ENCODE results near the gene NUDT8. TPM values are rescaled to one million over a fixed set of nuclear protein-coding genes. Genes with fewer than 3 reads are reported as not detected.

NUDT8 gene, protein sequence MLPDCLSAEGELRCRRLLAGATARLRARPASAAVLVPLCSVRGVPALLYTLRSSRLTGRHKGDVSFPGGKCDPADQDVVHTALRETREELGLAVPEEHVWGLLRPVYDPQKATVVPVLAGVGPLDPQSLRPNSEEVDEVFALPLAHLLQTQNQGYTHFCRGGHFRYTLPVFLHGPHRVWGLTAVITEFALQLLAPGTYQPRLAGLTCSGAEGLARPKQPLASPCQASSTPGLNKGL
- 1 to 10 TPM in 2 of 4 donors, not detected in 2; 3.5 to 7.6 TPM for total RNA-seq

GRCh38 chr11:67629386-67630227, at the start of gene NUDT8:
Gene NUDT8 (minus strand): TSS chr11:67629937. CDS start chr11:67629911, 26 bp downstream.
- TF ChIP-seq POLR2A (IDR thresholded peaks at IDR 0.05) (peak; percentile 21 to 62), CTCF (IDR thresholded peaks at IDR 0.05) (peak; percentile 80 to 88 (median 88))
- peak; percentile 79 to 84 for DNase-seq
- Histone ChIP-seq H3K27ac (peak within 1 kb of the TSS; percentile 90 to 99), H3K4me3 (peak within 1 kb of the TSS; percentile 70 to 91), H3K36me3 (no peaks in the 10 kb centered on the region), H3K4me1 (peaks cover 0 to 5% of the 10 kb centered on the region in 2 donors), H3K9me3 (no peaks in the 10 kb centered on the region), H3K27me3 (no peaks in the 10 kb centered on the region)
- intact Hi-C loops (cut with DNase I; ENCODE audit: low total_unique reads): no loop called here

GRCh38 chr11:67675058-67675747, 45.5 kb upstream of the NUDT8 start:
- H3K27me3 ChIP-seq: no peaks in the 10 kb centered on the region
- H3K4me3 ChIP-seq: no peak overlapping the region
- intact Hi-C loops (cut with DNase I; ENCODE audit: low total_unique reads): no loop called here
- H3K36me3 ChIP-seq: no peaks in the 10 kb centered on the region
- H3K9me3 ChIP-seq: no peaks in the 10 kb centered on the region
- no peak for DNase-seq
- TF ChIP-seq CTCF (IDR thresholded peaks at IDR 0.05) (no peak), POLR2A (IDR thresholded peaks at IDR 0.05) (no peak)
- H3K27ac ChIP-seq: no peak overlapping the region
- H3K4me1 ChIP-seq: no peaks in the 10 kb centered on the region

DNA sequence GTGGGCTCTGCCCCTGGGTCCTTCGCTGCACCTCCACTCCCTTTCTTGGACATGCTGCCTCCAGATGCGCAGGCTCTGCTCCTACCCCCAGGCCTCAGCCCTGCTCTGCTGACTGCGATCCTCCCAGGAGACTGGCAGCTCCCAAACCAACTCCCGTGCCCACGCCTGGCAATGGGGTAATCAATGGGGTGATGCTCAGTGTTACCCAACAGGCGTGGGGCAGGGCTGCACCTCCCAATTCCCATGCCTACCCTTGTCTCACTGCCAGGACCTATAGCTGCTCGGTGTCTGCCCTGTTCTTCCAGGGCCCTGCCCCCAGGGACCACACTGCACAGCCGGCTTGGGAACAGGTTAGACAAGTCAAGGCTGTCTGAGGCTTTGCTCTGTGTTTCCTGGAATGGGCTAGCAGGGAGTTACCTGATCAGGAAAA, 44.7 kb upstream of the NUDT8 start, which contains the start of gene ALDH3B2:
Gene ALDH3B2 (minus strand): TSS at position 182 of the 430 bp plus-strand sequence. CDS start 7,688 bp downstream, outside the sequence.
- intact Hi-C loops (cut with DNase I; ENCODE audit: low total_unique reads): no loop called here
- no peaks in the 10 kb centered on the region for H3K27me3 ChIP-seq

GRCh38 chr11:67673902-67674301, 44.2 kb upstream of the NUDT8 start:
- Histone ChIP-seq H3K4me3 (no peak overlapping the region), H3K4me1 (no peaks in the 10 kb centered on the region), H3K27me3 (no peaks in the 10 kb centered on the region), H3K36me3 (no peaks in the 10 kb centered on the region), H3K27ac (no peak overlapping the region), H3K9me3 (no peaks in the 10 kb centered on the region)
- intact Hi-C loops (cut with DNase I; ENCODE audit: low total_unique reads): no loop called here
- no peak for TF ChIP-seq POLR2A (IDR thresholded peaks at IDR 0.05)
- no peak for TF ChIP-seq CTCF (IDR thresholded peaks at IDR 0.05)
- no peak for DNase-seq

More for the DNA sequence above, 44.7 kb upstream of the NUDT8 start, which contains the start of gene ALDH3B2:
- no peak within 1 kb of the TSS for H3K4me3 ChIP-seq
- H3K4me1 ChIP-seq: no peaks in the 10 kb centered on the region
- no peaks in the 10 kb centered on the region for H3K9me3 ChIP-seq
- H3K36me3 ChIP-seq: no peaks in the 10 kb centered on the region
- H3K27ac ChIP-seq: no peak within 1 kb of the TSS
- TF ChIP-seq POLR2A (IDR thresholded peaks at IDR 0.05) (no peak), CTCF (IDR thresholded peaks at IDR 0.05) (no peak)
- no peak for DNase-seq
